ENCODE measurements around the gene PRR20D. TPM values are rescaled to one million over a fixed set of nuclear protein-coding genes. Genes with fewer than 3 reads are reported as not detected.
"Not testable (repeated sequence)": the region's sequence is repeated elsewhere in the genome, so short reads cannot be mapped to it uniquely, and the experiment has no call there.

Gene PRR20D
- total and polyA plus RNA-seq, 2 of the 8 experiments (the other 6 are each of a cell fraction or from before 2014, with no cell fraction given), result not detected

DNA sequence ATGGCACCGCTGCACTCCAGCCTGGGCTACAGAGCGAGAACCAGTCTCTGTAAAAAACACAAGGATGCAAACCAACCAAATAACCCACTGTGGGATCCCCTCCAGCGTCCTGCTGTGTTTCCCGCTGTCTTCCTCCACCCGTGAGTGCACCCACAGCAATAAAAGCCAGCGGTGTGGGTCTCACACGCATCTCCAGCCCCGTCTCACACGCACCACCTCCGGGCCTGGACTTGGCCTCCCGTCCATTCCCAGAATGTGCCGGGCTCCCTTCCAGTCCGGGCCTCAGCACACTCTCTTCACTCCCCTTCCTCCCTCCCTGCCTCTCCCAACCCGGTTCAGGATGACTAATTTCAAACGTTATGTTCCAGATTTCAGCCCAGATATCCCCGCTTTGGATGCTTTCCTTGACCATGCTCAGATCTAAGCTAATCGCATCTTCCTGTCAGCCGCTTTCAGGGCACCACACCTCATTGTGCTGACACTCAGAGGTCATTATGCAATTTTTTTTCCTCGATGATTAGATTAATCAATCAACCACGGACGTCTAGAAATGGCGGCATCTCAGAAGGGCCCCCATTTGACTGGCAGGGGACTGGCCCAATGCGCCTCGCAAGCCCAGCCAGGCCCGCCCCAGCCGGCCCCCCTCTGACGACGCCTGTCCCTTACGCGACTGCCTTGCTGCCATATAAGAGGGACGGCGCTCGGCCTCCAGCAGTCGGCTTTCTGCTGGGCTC lies 20.0 kb upstream of the PRR20D start, which contains the start of gene PRR20A:
TSS of gene PRR20A (plus strand) at position 684 of the 734 bp plus-strand sequence. CDS start 387 bp downstream, outside the sequence.
- H4K5ac ChIP-seq (ENCODE audit: insufficient read length, low read depth, low read length); H3K4me1 ChIP-seq (replicated peaks in 1 of 4; ENCODE audit: control insufficient read depth in 3 of 4, insufficient read depth in 4 of 4, low read length in 3 of 4); H3K9me3 ChIP-seq (ENCODE audit: insufficient read depth in 2 of 2, low read depth in 1 of 2, low read length in 1 of 2); H3K4me3 ChIP-seq (ENCODE audit: extremely low read depth in 1 of 4, insufficient read depth in 2 of 4, low read depth in 3 of 4, low read length in 4 of 4); H3K27ac ChIP-seq (ENCODE audit: low read depth, low read length); H3K79me1 ChIP-seq (ENCODE audit: low read depth, low read length); H2BK15ac ChIP-seq (ENCODE audit: low read length); H2BK12ac ChIP-seq (ENCODE audit: low read depth, low read length); DNase-seq (ENCODE audit: low read depth in 1 of 2, low spot score in 2 of 2); H3K4ac ChIP-seq (replicated peaks; ENCODE audit: insufficient read length, low read depth, low read length); H3K27me3 ChIP-seq (replicated peaks in 1 of 4; ENCODE audit: control insufficient read depth in 3 of 4, extremely low read depth in 1 of 4, insufficient read depth in 3 of 4, low read length in 3 of 4); H3K56ac ChIP-seq (replicated peaks; ENCODE audit: insufficient read length, low read depth, low read length); H3K79me2 ChIP-seq (ENCODE audit: control insufficient read depth in 1 of 2, insufficient read depth in 2 of 2, low read length in 2 of 2); H3K23ac ChIP-seq (ENCODE audit: insufficient read length); H4K91ac ChIP-seq (replicated peaks; ENCODE audit: insufficient read length, low read length); H3K36me3 ChIP-seq (ENCODE audit: control insufficient read depth in 2 of 4, insufficient read depth in 4 of 4, low read length in 3 of 4); H2AFZ ChIP-seq (ENCODE audit: low read length); H2BK5ac ChIP-seq (ENCODE audit: low read depth, low read length); FAIRE-seq; H4K20me1 ChIP-seq (replicated peaks in 1 of 2; ENCODE audit: control insufficient read depth in 1 of 2, insufficient read depth in 2 of 2, low read length in 2 of 2); H3K4me2 ChIP-seq (ENCODE audit: insufficient read depth in 1 of 2, low read depth in 2 of 2, low read length in 2 of 2); CTCF ChIA-PET (ENCODE audit: partially characterized antibody); H2AK5ac ChIP-seq (ENCODE audit: low read depth, low read length); H3K9ac ChIP-seq (replicated peaks in 1 of 4; ENCODE audit: extremely low read depth in 1 of 4, low read depth in 3 of 4, low read length in 3 of 4); H3K14ac ChIP-seq (ENCODE audit: insufficient read length); H2BK20ac ChIP-seq (ENCODE audit: low read length); POLR2A ChIA-PET (ENCODE audit: partially characterized antibody); H3K18ac ChIP-seq (ENCODE audit: extremely low read depth, low read length); H4K8ac ChIP-seq (ENCODE audit: extremely low read depth, insufficient read depth, low read length); H2BK120ac ChIP-seq (replicated peaks; ENCODE audit: low read depth, low read length); H3K23me2 ChIP-seq (ENCODE audit: low read depth, low read length): not testable (repeated sequence)
- 97% methylated on average over 5 of the region's 34 CpGs; no CpG with 5 or more reads in 1 of the 2 experiments for WGBS, 2 experiments (ENCODE audit: extremely low coverage in 1 of 2, insufficient coverage in 1 of 2, insufficient read length in 1 of 2, insufficient replicate concordance in 2 of 2, low coverage in 1 of 2, low lambda C conversion rate in 2 of 2, missing lambda C conversion rate in 1 of 2)

DNA sequence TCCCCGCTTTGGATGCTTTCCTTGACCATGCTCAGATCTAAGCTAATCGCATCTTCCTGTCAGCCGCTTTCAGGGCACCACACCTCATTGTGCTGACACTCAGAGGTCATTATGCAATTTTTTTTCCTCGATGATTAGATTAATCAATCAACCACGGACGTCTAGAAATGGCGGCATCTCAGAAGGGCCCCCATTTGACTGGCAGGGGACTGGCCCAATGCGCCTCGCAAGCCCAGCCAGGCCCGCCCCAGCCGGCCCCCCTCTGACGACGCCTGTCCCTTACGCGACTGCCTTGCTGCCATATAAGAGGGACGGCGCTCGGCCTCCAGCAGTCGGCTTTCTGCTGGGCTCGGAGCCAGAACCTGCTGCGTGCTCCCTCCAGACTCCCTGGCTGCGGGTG lies 13.2 kb upstream of the PRR20D start, which contains the start of gene PRR20B:
TSS of gene PRR20B (plus strand) at position 301 of the 400 bp plus-strand sequence. CDS start 387 bp downstream, outside the sequence.
- CTCF ChIA-PET (ENCODE audit: partially characterized antibody); H2BK12ac ChIP-seq (ENCODE audit: low read depth, low read length); H3K14ac ChIP-seq (ENCODE audit: insufficient read length); H3K9ac ChIP-seq (replicated peaks in 1 of 4; ENCODE audit: extremely low read depth in 1 of 4, low read depth in 3 of 4, low read length in 3 of 4); H3K27ac ChIP-seq (ENCODE audit: low read depth, low read length); H3K4ac ChIP-seq (replicated peaks; ENCODE audit: insufficient read length, low read depth, low read length); H4K5ac ChIP-seq (ENCODE audit: insufficient read length, low read depth, low read length); H3K79me1 ChIP-seq (ENCODE audit: low read depth, low read length); H3K23ac ChIP-seq (ENCODE audit: insufficient read length); H2BK5ac ChIP-seq (ENCODE audit: low read depth, low read length); H3K4me3 ChIP-seq (ENCODE audit: extremely low read depth in 1 of 4, insufficient read depth in 2 of 4, low read depth in 3 of 4, low read length in 4 of 4); H2AK5ac ChIP-seq (ENCODE audit: low read depth, low read length); DNase-seq (ENCODE audit: low read depth in 1 of 2, low spot score in 2 of 2); POLR2A ChIA-PET (ENCODE audit: partially characterized antibody); H4K8ac ChIP-seq (ENCODE audit: extremely low read depth, insufficient read depth, low read length); H3K4me1 ChIP-seq (replicated peaks in 1 of 4; ENCODE audit: control insufficient read depth in 3 of 4, insufficient read depth in 4 of 4, low read length in 3 of 4); H3K79me2 ChIP-seq (ENCODE audit: control insufficient read depth in 1 of 2, insufficient read depth in 2 of 2, low read length in 2 of 2); H3K27me3 ChIP-seq (replicated peaks in 1 of 4; ENCODE audit: control insufficient read depth in 3 of 4, extremely low read depth in 1 of 4, insufficient read depth in 3 of 4, low read length in 3 of 4); H2AFZ ChIP-seq (ENCODE audit: low read length); H3K23me2 ChIP-seq (ENCODE audit: low read depth, low read length); H3K56ac ChIP-seq (replicated peaks; ENCODE audit: insufficient read length, low read depth, low read length); H3K36me3 ChIP-seq (ENCODE audit: control insufficient read depth in 2 of 4, insufficient read depth in 4 of 4, low read length in 3 of 4); H3K18ac ChIP-seq (ENCODE audit: extremely low read depth, low read length); H4K91ac ChIP-seq (replicated peaks; ENCODE audit: insufficient read length, low read length); H3K9me3 ChIP-seq (ENCODE audit: insufficient read depth in 2 of 2, low read depth in 1 of 2, low read length in 1 of 2); FAIRE-seq; H3K4me2 ChIP-seq (ENCODE audit: insufficient read depth in 1 of 2, low read depth in 2 of 2, low read length in 2 of 2); H2BK15ac ChIP-seq (ENCODE audit: low read length); H4K20me1 ChIP-seq (replicated peaks in 1 of 2; ENCODE audit: control insufficient read depth in 1 of 2, insufficient read depth in 2 of 2, low read length in 2 of 2); H2BK120ac ChIP-seq (replicated peaks; ENCODE audit: low read depth, low read length); H2BK20ac ChIP-seq (ENCODE audit: low read length): not testable (repeated sequence)
- WGBS, 2 experiments (ENCODE audit: extremely low coverage in 1 of 2, insufficient coverage in 1 of 2, insufficient read length in 1 of 2, insufficient replicate concordance in 2 of 2, low coverage in 1 of 2, low lambda C conversion rate in 2 of 2, missing lambda C conversion rate in 1 of 2), result no CpG with 5 or more reads among the region's 22 CpGs
